SK-N-SH treated with all-trans-retinoic acid at 6 μM for 48 hours (cell line): ENCODE measurements around the gene COL25A1.

Experiments used
- ARNTL ChIP-seq: fragments of 450-650 bp; formaldehyde crosslinking; IDR thresholded peaks from 2 replicates; pipeline ENCODE4 v1.5.0; 2020; ENCODE audit warnings: low read depth, mild to moderate bottlenecking, moderate library complexity, borderline replicate concordance
- ESRRG ChIP-seq: fragments of 250-450 bp; sonication (Bioruptor Pico); IDR thresholded peaks from 2 replicates; pipeline ENCODE4 v1.6.1; 2021; ENCODE audit warnings: mild to moderate bottlenecking
- ISL1 ChIP-seq: fragments of 250-450 bp; sonication (Bioruptor Pico); IDR thresholded peaks from 2 replicates; pipeline ENCODE4 v2.1.2; 2022; ENCODE audit warnings: mild to moderate bottlenecking, moderate library complexity
- OSR1 ChIP-seq: fragments of 250-450 bp; sonication (Bioruptor Pico); IDR thresholded peaks from 2 replicates; pipeline ENCODE4 v1.8.0; 2022; ENCODE audit warnings: moderate library complexity, mild to moderate bottlenecking, inconsistent platforms
- SNAI2 ChIP-seq: fragments of 250-450 bp; sonication (Bioruptor Pico); IDR thresholded peaks from 2 replicates; pipeline ENCODE4 v1.5.0; 2020; ENCODE audit warnings: mild to moderate bottlenecking, moderate library complexity
- TOX ChIP-seq: fragments of 250-450 bp; sonication (Bioruptor Pico); IDR thresholded peaks from 2 replicates; pipeline ENCODE4 v1.8.0; 2021; ENCODE audit warnings: mild to moderate bottlenecking, moderate library complexity, borderline replicate concordance
- ZFP30 ChIP-seq: fragments of 450-650 bp; formaldehyde crosslinking; IDR thresholded peaks from 2 replicates; pipeline ENCODE4 v1.5.0; 2022; ENCODE audit warnings: mild to moderate bottlenecking, moderate library complexity
- ZNF565 ChIP-seq: fragments of 450-650 bp; formaldehyde crosslinking; conservative IDR thresholded peaks from 2 replicates; pipeline ENCODE4 v1.5.0; 2020; ENCODE audit warnings: low read depth, mild to moderate bottlenecking, moderate library complexity
- ZNF8 ChIP-seq: fragments of 450-650 bp; formaldehyde crosslinking; IDR thresholded peaks from 2 replicates; pipeline ENCODE4 v1.5.0; 2020; ENCODE audit warnings: mild to moderate bottlenecking, moderate library complexity
- TF ChIP-seq, protein P1 (sequence below): fragments of 250-450 bp; sonication (Bioruptor Pico); IDR thresholded peaks from 2 replicates; pipeline ENCODE4 v1.5.1; 2020; ENCODE audit warnings: low read depth, mild to moderate bottlenecking, moderate library complexity

DNA sequence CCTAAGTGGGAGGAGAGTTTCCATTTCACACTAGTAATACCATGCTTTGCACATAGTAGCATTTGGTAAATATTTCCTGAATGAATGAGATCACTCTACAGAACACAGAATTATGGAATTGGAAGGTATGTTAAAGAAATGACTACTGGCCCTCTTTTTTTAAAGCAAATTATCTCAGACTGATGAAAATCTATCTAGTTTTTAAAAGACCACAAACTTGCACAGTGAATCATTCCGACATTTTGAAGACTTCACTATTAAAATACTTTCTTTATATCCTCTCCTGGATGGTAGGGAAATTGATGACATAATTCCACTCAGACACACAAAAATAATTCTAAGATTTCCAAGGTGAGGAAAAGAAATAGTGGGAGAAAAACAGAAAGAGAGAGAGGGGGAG, 471.2 kb downstream of the COL25A1 start:
- TF ChIP-seq, protein P1, sequence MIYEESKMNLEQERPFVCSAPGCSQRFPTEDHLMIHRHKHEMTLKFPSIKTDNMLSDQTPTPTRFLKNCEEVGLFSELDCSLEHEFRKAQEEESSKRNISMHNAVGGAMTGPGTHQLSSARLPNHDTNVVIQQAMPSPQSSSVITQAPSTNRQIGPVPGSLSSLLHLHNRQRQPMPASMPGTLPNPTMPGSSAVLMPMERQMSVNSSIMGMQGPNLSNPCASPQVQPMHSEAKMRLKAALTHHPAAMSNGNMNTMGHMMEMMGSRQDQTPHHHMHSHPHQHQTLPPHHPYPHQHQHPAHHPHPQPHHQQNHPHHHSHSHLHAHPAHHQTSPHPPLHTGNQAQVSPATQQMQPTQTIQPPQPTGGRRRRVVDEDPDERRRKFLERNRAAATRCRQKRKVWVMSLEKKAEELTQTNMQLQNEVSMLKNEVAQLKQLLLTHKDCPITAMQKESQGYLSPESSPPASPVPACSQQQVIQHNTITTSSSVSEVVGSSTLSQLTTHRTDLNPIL (CRISPR knock-in tag), result no peak
- TF ChIP-seq OSR1 (CRISPR knock-in tag) (no peak), ISL1 (CRISPR knock-in tag) (no peak), ZNF565 (CRISPR knock-in tag) (no peak), TOX (no peak), SNAI2 (no peak), ZNF8 (CRISPR knock-in tag) (no peak), ESRRG (CRISPR knock-in tag) (no peak), ARNTL (no peak), ZFP30 (no peak)
